ENCODE results near the gene CCDC198.

Gene CCDC198

GRCh38 chr14:57464008-57464730 lies 29.5 kb downstream of the CCDC198 start:
- peak; percentile 33 for DNase-seq (ENCODE audit: low spot score)

DNA sequence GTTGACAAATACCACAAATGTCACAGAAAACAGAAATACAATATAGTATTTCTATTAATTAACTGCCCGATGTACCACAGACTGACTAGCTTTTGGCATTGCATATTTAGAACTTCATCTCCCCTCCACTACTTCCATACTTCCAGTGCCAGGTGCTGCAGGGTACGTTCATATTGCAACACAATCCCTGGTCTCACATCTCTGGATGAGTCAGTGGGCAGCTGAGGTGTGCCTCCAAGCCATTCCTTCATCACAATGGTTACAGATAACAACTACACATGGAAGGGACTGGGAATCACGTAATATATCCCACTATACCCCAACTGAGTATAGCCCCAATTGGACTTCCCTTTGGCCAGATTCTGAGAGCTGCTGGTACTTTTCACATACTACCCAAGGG lies 31.1 kb downstream of the CCDC198 start:
- DNase-seq (ENCODE audit: low spot score): no peak

- no peak for DNase-seq (ENCODE audit: low spot score)
These were observed 31.8 kb downstream of the CCDC198 start for GRCh38 chr14:57461777-57462320.

DNA sequence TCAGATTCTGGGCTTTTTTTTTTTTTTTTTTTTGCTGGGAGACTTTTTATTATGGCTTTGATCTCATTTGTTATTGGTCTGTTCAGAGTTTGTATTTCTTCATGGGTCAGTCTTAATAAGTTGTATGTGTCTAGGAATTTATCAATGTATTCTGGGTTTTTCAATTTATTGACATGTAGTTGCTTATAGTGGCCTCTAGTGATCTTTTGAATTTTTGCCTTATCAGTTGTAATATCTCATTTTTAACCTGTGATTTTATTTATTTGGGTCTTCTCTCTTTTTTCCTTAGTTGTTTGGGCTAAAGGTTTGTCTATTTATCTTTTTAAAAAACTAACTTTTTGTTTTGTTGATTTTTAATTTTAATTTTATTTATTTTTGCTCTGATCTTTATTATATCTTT lies 57.7 kb downstream of the CCDC198 start:
- no peak for DNase-seq (ENCODE audit: low spot score)

DNA sequence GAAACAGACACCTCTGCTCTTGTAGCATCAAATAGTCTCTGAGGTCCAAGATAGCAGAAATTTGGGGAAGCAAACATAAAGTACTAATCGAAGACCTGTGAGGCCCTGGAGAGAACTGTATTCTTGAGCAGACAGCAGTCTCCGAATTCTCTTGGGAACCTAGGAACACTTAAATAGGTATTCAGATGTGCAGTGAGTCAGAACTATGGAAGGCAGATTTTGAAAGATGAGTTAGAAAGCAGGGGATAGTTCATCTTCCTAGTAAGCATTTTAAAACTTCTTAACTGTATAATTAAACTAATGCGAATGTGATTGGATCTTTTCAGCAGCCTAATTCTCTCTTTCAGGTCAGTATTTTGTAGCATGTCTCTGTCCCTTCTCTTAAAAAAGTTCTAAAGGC lies 72.7 kb downstream of the CCDC198 start:
- DNase-seq (ENCODE audit: low spot score): no peak

DNA sequence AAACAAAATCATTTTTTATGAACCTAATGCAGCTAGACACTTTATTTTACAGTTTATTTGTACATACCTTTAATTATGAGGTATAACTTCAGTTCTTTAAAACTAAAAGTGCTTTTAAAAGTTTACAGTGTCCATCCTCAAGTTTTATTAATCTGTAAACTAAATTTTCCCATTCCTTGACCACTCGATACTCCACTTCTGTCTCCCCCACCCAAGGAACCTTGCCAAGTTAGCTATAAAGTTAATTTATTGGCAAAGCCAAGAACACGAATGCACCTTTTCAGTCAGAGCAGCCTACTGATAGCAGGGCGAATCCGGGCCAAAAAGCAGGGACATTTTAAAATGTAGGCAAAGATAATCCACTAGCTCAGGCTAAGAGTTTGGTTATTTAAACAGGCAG lies 73.6 kb downstream of the CCDC198 start:
- no peak for DNase-seq (ENCODE audit: low spot score)

Measured in NAMALWA (cell line).